Muscle of back (tissue), 11 donors: ENCODE measurements around the gene SLC38A10. TPM values are rescaled to one million over a fixed set of nuclear protein-coding genes. Genes with fewer than 3 reads are reported as not detected.
A peak's percentile ranks its signal among the peaks of the same experiment; 100 is the strongest.

Source experiments
- DNase-seq, 3 donors: peaks; one replicate each; pipeline versions ENCODE4 v3.0.0 to v3.0.0-alpha.2; 2013
- polyA plus RNA-seq, 10 donors: library from polyadenylated mRNA; unstranded; fragments of 120-200 nt; gene quantifications; one replicate each; pipeline ENCODE4 v1.2.1, GENCODE V29; 2013; ENCODE audit not compliant: insufficient read length in 10 of 10

Gene SLC38A10
- polyA plus RNA-seq, 10 donors = 33.7 to 55.6 (median 44.7) TPM

GRCh38 chr17:81244358-81245023 lies 50.6 kb downstream of the SLC38A10 start:
- no peak for DNase-seq

GRCh38 chr17:81243333-81243664 lies 51.8 kb downstream of the SLC38A10 start:
- DNase-seq = no peak

- no peak for DNase-seq
These were observed 52.4 kb downstream of the SLC38A10 start for GRCh38 chr17:81242421-81243332.

GRCh38 chr17:81241648-81242420 lies 53.3 kb downstream of the SLC38A10 start:
- peak in 1 of 3 donors; percentile 67 for DNase-seq

- no peak for DNase-seq
These were observed 53.9 kb downstream of the SLC38A10 start for GRCh38 chr17:81241203-81241602.

GRCh38 chr17:81240761-81241160 lies 54.3 kb downstream of the SLC38A10 start:
- DNase-seq = no peak

GRCh38 chr17:81239714-81240555 lies 55.2 kb downstream of the SLC38A10 start:
- DNase-seq = peak in 1 of 3 donors; percentile 48

GRCh38 chr17:81238815-81239713 lies 56.0 kb downstream of the SLC38A10 start, which contains the start of the genes NDUFAF8 and TEPSIN:
NDUFAF8 (plus strand) TSS chr17:81239318; CDS start chr17:81239364, 46 bp downstream.
TEPSIN (minus strand) TSS chr17:81239055; CDS start chr17:81239033, 22 bp downstream.
- DNase-seq = peak; percentile 100

GRCh38 chr17:81238490-81238814 lies 56.7 kb downstream of the SLC38A10 start:
- no peak for DNase-seq

GRCh38 chr17:81237591-81238489 lies 57.3 kb downstream of the SLC38A10 start:
- no peak for DNase-seq

GRCh38 chr17:81236784-81237183 lies 58.3 kb downstream of the SLC38A10 start:
- DNase-seq = no peak

- DNase-seq = no peak
These were observed 59.0 kb downstream of the SLC38A10 start for GRCh38 chr17:81235822-81236740.

- no peak for DNase-seq
These were observed 59.9 kb downstream of the SLC38A10 start for GRCh38 chr17:81234940-81235821.

- no peak for DNase-seq
These were observed 60.6 kb downstream of the SLC38A10 start for GRCh38 chr17:81234506-81234855.

- DNase-seq = no peak
These were observed 61.1 kb downstream of the SLC38A10 start for GRCh38 chr17:81233811-81234505.

- no peak for DNase-seq
These were observed 61.8 kb downstream of the SLC38A10 start for GRCh38 chr17:81233316-81233715.
